ENCODE data around the gene VPS13D.

DNA sequence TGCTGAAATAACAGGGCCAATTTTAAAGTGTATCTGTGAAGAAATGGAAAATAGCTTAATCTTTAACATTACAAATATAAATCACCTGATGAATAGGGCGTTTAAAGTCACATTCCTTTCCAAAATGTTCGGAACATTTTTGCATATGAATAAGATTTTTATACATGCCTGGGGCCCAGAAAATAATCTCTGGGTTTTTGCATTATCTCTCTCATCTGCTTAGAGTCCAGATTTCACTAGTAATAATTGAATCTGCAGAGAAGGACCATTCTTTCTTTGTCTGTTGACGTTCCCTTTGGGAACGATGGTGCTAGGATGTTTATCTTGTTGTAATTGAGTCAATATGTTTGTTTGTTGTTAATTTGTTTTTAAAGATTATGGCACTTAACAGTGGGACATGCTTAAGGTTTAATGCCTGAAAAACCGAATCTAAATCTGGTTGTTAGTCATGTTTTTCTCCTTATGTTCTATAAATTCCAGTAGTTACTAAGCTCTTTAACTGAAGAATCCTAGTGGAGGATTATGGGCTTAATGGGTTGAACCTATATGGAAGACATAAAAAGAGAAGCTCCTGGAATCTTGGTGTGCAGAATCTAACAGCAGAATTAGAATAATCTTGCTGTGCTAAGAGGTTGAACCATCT is 140.6 kb downstream of the VPS13D start:
- no peak for TF ChIP-seq CREB1 (CRISPR knock-in tag; IDR thresholded peaks at IDR 0.05)
- TF ChIP-seq SOX15 (CRISPR knock-in tag; IDR thresholded peaks at IDR 0.05): no peak
- TF ChIP-seq, protein P1, sequence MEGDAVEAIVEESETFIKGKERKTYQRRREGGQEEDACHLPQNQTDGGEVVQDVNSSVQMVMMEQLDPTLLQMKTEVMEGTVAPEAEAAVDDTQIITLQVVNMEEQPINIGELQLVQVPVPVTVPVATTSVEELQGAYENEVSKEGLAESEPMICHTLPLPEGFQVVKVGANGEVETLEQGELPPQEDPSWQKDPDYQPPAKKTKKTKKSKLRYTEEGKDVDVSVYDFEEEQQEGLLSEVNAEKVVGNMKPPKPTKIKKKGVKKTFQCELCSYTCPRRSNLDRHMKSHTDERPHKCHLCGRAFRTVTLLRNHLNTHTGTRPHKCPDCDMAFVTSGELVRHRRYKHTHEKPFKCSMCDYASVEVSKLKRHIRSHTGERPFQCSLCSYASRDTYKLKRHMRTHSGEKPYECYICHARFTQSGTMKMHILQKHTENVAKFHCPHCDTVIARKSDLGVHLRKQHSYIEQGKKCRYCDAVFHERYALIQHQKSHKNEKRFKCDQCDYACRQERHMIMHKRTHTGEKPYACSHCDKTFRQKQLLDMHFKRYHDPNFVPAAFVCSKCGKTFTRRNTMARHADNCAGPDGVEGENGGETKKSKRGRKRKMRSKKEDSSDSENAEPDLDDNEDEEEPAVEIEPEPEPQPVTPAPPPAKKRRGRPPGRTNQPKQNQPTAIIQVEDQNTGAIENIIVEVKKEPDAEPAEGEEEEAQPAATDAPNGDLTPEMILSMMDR (IDR thresholded peaks at IDR 0.05): no peak
- no peak for TF ChIP-seq ZNF121 (CRISPR knock-in tag; IDR thresholded peaks at IDR 0.05)
- TF ChIP-seq, protein P2, sequence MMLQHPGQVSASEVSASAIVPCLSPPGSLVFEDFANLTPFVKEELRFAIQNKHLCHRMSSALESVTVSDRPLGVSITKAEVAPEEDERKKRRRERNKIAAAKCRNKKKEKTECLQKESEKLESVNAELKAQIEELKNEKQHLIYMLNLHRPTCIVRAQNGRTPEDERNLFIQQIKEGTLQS (CRISPR knock-in tag; conservative IDR thresholded peaks at IDR 0.05): no peak
- no peak for TF ChIP-seq FOXK1 (CRISPR knock-in tag; IDR thresholded peaks at IDR 0.05)
- TF ChIP-seq, protein P3, sequence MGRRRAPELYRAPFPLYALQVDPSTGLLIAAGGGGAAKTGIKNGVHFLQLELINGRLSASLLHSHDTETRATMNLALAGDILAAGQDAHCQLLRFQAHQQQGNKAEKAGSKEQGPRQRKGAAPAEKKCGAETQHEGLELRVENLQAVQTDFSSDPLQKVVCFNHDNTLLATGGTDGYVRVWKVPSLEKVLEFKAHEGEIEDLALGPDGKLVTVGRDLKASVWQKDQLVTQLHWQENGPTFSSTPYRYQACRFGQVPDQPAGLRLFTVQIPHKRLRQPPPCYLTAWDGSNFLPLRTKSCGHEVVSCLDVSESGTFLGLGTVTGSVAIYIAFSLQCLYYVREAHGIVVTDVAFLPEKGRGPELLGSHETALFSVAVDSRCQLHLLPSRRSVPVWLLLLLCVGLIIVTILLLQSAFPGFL (CRISPR knock-in tag; IDR thresholded peaks at IDR 0.05; ENCODE audit: borderline replicate concordance): no peak
- TF ChIP-seq NFE2L1 (CRISPR knock-in tag; IDR thresholded peaks at IDR 0.05): no peak
- TF ChIP-seq, protein P4, sequence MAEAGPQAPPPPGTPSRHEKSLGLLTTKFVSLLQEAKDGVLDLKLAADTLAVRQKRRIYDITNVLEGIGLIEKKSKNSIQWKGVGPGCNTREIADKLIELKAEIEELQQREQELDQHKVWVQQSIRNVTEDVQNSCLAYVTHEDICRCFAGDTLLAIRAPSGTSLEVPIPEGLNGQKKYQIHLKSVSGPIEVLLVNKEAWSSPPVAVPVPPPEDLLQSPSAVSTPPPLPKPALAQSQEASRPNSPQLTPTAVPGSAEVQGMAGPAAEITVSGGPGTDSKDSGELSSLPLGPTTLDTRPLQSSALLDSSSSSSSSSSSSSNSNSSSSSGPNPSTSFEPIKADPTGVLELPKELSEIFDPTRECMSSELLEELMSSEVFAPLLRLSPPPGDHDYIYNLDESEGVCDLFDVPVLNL (CRISPR knock-in tag; IDR thresholded peaks at IDR 0.05; ENCODE audit: borderline replicate concordance, low read depth): no peak
- TF ChIP-seq KAT7 (CRISPR knock-in tag; IDR thresholded peaks at IDR 0.05; ENCODE audit: borderline replicate concordance): no peak

Data from WTC11 (cell line).